ENCODE results near the gene HSPA4.

GRCh38 chr5:133075572-133076536, 24.0 kb downstream of the HSPA4 start:
- TF ChIP-seq CTCF (IDR thresholded peaks at IDR 0.05) (no peak), POLR2A (IDR thresholded peaks at IDR 0.05) (no peak)
